GM19467 (cell line): Measurements from ENCODE around the gene SKIC2.
A peak's percentile ranks its signal among the peaks of the same experiment; 100 is the strongest.
"Not testable (repeated sequence)": the region's sequence is repeated elsewhere in the genome, so short reads cannot be mapped to it uniquely, and the experiment has no call there.

ENCODE experiments used
- ATAC-seq: cut with Tn5 transposase; IDR thresholded peaks from one replicate; pipeline ENCODE4 v1.9.1; 2021; ENCODE audit warnings: mild to moderate bottlenecking, moderate library complexity; ENCODE audit not compliant: unreplicated experiment

The SKIC2 gene

DNA sequence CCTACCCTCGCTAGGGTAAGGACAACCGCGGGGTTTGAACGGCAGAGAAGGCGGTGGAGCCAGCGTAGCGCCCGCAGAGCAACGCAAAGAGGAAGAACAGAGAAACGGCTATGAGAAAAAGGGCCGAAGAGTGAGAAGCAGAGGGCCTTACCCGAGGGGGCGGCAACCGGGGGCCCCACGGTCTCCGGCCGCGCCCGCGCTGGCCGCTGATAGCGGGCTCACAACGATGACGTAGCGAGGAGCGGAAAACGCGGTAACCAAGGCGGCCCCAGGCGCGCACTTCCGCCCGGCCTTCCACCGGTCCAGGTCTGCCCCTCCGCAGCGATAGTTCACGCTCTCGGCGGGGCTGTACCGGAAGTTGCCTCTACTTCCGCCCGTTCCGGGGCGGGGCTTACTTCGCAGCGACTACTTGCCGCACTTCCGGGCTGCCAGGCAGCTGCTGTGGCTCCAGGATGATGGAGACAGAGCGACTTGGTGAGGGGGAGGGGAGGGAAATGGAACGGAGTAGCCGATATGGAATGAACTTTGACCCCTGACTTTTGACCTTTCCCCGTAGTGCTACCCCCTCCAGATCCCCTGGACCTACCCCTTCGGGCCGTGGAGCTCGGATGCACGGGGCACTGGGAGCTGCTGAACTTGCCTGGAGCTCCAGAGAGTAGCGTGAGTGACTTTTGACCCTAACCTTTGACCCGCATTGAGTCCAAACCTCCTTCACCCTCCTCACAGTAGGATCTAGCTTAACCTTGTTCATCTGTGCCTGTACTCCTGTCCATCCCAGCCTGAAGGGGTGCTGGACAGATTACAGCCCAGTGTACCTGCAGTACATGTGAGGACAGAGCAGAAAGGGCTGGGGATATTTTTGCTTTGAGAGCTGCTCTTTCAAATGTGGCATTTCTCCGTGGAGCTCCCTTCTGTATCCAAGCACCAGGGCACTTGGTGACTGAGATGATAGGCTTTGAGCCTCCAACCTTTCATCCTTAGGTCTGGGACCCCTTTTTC, at the start of gene SKIC2, which contains the start of gene NELFE:
SKIC2 (plus strand) TSS at position 435 of the 999 bp plus-strand sequence; CDS start at position 453, 18 bp downstream.
NELFE (minus strand) TSS at position 231 of the 999 bp plus-strand sequence. CDS start 525 bp downstream, outside the sequence.
- peak; percentile 92 for ATAC-seq

DNA sequence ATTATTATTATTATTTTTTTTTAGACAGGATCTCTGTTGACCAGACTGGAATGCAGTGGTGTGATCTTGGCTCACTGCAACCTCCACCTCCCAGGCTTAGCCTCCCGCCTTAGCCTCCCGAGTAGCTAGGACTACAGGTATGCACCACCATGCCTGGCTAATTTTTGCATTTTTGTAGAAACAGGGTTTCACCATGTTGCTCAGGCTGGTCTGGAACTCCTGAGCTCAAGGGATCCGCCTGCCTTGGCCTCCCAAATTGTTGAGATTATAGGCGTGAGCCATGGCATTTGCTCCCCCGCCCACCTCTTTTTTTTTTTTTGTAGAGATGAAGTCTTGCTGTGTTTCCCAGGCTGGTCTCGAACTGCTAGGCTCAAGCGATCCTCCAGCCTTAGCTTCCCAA, 49.7 kb upstream of the SKIC2 start:
- not testable (repeated sequence) for ATAC-seq

- ATAC-seq: no peak
Measured at GRCh38 chr6:31911826-31912585, 47.0 kb upstream of the SKIC2 start.

DNA sequence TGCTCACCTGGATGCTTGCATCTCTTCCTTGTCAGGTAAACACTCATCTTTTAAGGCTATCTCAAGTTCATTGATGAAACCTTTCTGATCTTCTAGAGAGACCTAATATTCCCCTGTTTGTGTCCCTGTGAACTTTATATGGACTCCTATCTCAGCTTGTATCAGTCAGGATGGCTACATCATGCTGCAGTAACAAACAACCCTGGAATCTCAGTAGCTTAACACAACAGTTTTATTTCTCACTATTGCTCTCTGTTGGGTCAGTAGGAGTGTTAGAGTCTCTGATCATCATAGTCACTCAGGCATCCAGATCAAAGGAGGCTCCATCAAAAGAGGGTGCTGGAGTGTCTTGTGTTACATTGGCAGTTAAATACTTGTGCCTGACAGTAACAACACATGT, 43.6 kb upstream of the SKIC2 start:
- ATAC-seq: no peak

- no peak for ATAC-seq
Measured at GRCh38 chr6:31915756-31916155, 43.2 kb upstream of the SKIC2 start.

DNA sequence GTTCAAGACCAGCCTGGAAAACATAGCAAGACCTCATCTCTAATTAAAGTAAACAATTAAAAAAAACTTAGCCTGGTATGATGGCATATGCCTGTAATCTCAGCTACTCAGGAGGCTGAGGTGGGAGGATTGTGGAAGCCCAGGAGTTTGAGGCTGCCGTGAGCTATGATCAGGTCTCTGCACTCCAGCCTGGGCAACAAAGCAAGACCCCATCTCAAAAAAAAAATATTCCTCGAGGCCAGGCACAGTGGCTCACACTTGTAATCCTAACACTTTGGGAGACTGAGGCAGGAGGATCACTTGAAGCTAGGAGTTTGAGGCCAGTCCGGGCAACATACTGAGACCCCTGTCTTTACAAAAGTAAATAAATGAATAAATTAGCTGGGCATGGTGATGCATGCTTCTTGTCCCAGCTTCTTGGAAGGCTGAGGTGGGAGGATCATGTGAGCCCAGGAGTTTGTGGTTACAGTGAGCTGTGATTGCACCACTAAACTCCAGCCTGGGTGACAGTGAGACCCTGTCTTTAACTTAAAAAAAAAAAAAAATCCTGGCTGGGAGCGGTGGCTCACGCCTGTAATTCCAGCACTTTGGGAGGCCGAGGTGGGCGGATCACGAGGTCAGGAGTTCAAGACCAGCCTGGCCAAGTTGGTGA, 40.8 kb upstream of the SKIC2 start:
- no peak for ATAC-seq

DNA sequence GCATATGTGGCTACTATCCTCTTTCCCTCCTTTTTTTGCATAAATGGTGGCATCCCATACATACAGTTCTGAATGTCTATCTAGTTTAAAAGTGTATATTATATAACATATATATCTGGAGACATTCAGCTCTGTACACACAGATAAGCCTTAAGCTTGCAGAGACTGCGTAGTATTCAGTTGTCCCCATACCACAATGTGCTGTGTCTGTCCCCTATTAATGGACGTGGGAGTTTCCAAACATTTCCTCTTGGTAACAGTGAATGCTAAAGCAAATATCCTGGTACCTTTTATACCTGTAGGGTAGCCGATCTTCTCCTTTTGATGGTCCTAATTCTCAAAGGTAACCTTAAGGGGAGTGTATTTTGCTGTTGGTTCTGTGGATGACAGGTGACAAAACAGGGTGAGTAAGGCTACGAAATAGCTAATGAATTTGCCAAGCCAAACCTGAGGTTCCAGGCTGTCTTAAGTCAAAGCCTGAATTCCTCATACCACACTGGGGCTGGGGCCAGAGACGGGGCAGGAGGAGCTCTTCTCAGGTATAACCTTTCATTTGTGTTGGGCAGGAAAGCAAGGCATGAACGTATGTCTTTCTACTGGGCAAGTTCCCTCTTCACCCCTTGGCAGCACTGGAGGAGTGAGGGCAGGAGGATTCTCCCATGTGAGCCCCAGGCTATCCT, 39.2 kb upstream of the SKIC2 start:
- ATAC-seq: no peak

- no peak for ATAC-seq
Measured at GRCh38 chr6:31920811-31921210, 38.2 kb upstream of the SKIC2 start.

GRCh38 chr6:31922942-31923341, 36.0 kb upstream of the SKIC2 start:
- no peak for ATAC-seq

- ATAC-seq: no peak
Measured at GRCh38 chr6:31927242-31927862, 31.6 kb upstream of the SKIC2 start, which contains the start of gene C2. Gene C2, plus strand, starts transcription at chr6:31927717. Its CDS starts 36 bp downstream, at chr6:31927753.

DNA sequence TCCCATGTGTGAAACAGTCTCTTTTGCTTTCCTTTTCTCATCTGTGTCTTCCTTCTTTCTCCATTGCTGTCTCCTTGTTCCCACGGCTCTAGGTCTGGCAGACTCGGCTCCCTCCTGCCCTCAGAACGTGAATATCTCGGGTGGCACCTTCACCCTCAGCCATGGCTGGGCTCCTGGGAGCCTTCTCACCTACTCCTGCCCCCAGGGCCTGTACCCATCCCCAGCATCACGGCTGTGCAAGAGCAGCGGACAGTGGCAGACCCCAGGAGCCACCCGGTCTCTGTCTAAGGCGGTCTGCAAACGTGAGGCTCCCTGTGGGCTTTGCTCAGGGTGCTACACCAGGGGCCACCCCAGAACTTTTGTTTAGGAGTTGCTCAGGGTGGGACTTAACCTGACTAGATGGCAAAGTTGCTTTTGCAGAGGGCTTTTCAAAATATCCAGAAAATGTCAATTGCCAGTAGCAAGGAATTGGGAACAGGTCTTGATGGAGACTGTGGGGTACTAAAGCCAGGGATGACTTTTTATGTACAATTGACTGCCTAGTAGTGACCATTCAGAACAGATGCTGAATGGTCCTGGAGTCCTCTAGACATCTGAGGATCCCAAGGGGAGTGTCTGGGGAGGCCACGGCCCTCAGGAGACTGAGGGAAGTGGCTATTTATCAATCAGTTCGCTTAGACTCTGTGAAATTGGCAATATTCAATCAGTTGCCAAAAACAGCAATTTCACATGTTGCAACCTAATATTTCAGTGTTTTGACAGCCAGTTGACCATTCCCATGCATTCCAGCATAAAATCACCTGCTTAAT, 30.9 kb upstream of the SKIC2 start:
- no peak for ATAC-seq

GRCh38 chr6:31928672-31928939, 30.4 kb upstream of the SKIC2 start:
- ATAC-seq: no peak

GRCh38 chr6:31930962-31931361, 28.0 kb upstream of the SKIC2 start:
- no peak for ATAC-seq

DNA sequence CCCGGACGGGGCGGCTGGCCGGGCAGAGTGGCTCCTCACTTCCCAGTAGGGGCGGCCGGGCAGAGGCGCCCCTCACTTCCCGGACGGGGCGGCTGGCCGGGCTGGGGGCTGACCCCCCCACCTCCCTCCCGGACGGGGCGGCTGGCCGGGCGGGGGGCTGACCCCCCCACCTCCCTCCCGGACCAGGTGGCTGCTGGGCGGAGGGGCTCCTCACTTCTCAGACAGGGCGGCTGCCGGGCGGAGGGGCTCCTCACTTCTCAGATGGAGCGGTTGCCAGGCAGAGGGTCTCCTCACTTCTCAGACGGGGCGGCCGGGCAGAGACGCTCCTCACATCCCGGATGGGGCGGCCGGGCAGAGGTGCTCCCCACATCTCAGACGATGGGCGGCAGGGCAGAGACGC, 26.8 kb upstream of the SKIC2 start:
- ATAC-seq: not testable (repeated sequence)

DNA sequence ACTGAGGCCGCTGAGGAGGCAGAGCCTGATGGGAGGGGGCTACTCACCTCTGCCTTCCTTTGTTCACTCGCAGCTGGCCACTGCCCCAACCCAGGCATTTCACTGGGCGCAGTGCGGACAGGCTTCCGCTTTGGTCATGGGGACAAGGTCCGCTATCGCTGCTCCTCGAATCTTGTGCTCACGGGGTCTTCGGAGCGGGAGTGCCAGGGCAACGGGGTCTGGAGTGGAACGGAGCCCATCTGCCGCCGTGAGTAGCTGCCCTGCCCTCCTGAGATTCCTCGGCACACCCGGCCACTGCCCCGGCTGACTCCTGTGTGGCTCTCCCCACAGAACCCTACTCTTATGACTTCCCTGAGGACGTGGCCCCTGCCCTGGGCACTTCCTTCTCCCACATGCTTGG, 25.4 kb upstream of the SKIC2 start:
- ATAC-seq: no peak

DNA sequence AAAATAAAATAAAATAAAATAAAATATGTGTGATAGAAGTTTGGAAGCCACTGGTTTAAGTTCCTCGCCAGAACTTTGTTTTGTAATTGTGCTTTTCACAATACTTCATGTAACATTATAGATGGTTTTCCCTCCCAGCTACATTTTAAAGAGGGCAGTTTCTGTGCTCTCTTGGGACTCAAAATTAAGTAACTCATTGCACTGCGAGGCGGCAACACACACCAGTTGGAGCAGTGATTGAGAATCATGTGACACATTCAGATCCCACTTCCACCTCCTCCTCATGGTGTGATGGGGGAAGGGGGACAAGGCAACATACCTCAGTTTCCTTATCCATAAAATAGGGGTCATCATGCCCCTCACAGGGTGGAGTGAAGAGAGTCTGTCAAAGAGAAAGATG, 24.0 kb upstream of the SKIC2 start:
- ATAC-seq: no peak

DNA sequence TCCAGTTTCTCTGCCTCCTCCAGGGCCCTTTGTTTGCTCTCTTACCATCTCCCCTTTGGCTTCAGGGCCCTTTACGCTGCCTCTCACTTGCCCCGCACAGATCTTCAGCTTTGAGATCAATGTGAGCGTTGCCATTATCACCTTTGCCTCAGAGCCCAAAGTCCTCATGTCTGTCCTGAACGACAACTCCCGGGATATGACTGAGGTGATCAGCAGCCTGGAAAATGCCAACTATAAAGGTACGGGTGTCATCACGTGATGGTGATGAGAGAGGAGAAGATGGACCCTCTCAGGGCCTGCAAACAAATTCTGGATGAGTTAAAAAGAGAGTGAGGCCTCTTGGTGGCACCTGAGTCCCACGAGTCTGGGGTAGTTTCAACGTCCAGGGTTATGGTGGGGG, 23.2 kb upstream of the SKIC2 start:
- no peak for ATAC-seq

GRCh38 chr6:31940256-31940664, 18.7 kb upstream of the SKIC2 start:
- no peak for ATAC-seq

GRCh38 chr6:31943742-31944141, 15.2 kb upstream of the SKIC2 start:
- no peak for ATAC-seq

DNA sequence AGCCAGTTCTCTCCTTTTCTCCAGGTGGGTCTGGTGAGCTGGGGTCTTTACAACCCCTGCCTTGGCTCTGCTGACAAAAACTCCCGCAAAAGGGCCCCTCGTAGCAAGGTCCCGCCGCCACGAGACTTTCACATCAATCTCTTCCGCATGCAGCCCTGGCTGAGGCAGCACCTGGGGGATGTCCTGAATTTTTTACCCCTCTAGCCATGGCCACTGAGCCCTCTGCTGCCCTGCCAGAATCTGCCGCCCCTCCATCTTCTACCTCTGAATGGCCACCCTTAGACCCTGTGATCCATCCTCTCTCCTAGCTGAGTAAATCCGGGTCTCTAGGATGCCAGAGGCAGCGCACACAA, 13.8 kb upstream of the SKIC2 start:
- ATAC-seq: no peak
